ENCODE results near the gene KDM2B.
"Not testable (repeated sequence)": the region's sequence is repeated elsewhere in the genome, so short reads cannot be mapped to it uniquely, and the experiment has no call there.

The KDM2B gene

DNA sequence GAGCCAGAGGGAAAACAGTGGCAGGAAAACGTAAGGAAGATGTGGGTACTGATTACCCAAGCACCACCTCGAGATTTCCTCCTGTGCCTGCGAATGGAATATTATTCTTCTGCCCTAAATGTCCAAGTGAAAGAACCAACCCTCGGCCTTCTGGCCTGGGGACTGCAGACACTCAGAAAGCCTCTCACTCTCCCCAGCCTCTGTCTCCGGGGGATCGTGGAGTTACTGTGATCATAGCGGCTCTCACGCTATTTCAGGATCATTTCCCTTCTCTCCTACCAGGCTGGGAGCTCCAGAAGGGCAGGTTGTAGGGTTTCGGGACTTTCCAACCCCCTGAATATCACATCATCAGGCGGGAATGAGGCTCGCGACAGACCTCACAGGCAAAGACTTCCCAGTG lies 68.9 kb downstream of the KDM2B start:
- no peak overlapping the region for H3K27ac Mint-ChIP-seq
- H3K27me3 Mint-ChIP-seq, result no peaks in the 10 kb centered on the region
- peaks cover 4% of the 10 kb centered on the region for H3K36me3 Mint-ChIP-seq
- peaks cover 10% of the 10 kb centered on the region for H3K4me1 Mint-ChIP-seq
- no peaks in the 10 kb centered on the region for H3K9me3 Mint-ChIP-seq
- H3K4me3 Mint-ChIP-seq, result no peak overlapping the region

DNA sequence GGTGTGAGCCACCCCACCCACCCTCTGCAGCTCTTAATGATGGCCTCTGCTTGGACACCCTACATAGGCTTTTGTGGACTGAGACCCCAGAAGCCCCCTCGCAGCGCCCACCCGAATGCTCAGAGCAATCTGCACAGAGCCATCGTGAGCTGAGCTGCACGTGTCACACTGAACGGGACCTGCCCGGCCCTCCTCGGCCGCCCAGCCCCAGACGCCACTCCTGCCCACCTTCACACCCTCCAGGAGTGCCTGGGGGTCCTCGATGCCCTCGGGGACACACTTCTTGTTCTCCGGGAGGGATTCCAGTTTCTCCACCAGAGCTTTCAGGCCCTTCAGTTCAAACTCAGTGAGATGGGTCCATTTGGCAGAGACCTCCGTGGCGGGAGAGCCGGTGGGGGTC lies 71.5 kb downstream of the KDM2B start:
- H3K27me3 Mint-ChIP-seq, result no peaks in the 10 kb centered on the region
- H3K4me3 Mint-ChIP-seq, result no peak overlapping the region
- H3K27ac Mint-ChIP-seq, result no peak overlapping the region
- H3K36me3 Mint-ChIP-seq, result peaks cover 6% of the 10 kb centered on the region
- H3K4me1 Mint-ChIP-seq, result peaks cover 5% of the 10 kb centered on the region
- H3K9me3 Mint-ChIP-seq, result no peaks in the 10 kb centered on the region

DNA sequence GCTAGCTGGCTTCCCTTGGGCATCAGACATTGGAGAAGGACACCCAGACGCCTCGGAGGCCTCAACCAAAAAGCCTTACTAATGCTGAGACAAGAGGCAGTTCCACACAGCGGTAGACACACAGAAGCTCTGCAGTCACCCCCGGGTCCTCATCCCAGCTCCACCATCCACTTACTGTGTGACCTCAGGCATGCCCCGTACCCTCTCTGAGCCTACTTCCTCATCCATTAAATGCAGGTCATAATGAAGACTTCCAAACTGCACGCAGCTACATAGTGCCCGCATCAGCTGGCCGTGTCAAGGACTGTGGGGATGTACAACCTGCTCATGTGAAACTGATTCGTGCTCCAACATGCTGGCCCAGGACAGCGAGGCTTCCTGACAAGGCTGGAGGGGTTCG lies 72.3 kb downstream of the KDM2B start:
- Mint-ChIP-seq H3K4me3 (no peak overlapping the region), H3K27me3 (no peaks in the 10 kb centered on the region), H3K27ac (no peak overlapping the region), H3K9me3 (no peaks in the 10 kb centered on the region), H3K4me1 (peaks cover 2% of the 10 kb centered on the region), H3K36me3 (peaks cover 6% of the 10 kb centered on the region)

DNA sequence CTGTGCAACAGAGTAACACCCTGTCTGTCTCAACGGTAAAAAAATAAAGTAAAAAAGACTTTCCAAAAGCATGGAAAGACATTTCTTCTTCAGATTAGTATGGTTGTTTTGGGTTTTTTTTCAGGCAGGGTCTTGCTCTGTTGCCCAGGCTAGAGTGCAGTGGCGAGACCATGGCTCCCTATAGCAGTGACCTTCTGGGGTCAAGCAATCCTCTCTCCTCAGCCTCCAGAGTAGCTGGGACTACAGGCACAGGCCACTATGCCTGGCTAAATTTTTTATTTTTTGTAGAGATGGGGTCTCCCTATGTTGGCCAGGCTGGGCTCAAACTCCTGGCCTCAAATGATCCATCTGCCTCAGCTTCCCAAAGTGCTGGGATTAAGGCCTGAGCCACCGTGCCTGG lies 72.8 kb downstream of the KDM2B start:
- H3K36me3 Mint-ChIP-seq, result peaks cover 4% of the 10 kb centered on the region
- H3K27ac Mint-ChIP-seq, result no peak overlapping the region
- H3K27me3 Mint-ChIP-seq, result no peaks in the 10 kb centered on the region
- peaks cover 7% of the 10 kb centered on the region for H3K4me1 Mint-ChIP-seq
- H3K4me3 Mint-ChIP-seq, result no peak overlapping the region
- H3K9me3 Mint-ChIP-seq, result no peaks in the 10 kb centered on the region

DNA sequence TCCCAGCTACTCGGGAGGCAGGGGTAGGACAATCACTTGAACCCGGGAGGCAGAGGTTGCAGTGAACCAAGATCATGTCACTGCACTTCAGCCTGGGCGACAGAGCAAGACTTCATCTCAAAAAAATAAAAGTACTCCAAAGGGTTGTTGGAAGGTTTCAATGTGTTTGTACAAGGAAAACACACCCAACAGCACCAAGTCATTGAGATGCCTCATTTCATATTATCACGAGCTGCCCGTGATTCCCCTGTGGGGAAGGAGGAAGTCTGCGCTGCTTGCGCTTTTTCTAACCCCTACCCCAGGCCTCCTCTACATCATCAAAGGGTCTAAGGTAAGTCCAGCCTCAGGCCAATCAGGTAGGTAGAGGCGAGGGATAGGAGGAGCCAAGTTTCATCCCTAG lies 73.6 kb downstream of the KDM2B start:
- Mint-ChIP-seq H3K27ac (no peak overlapping the region), H3K27me3 (no peaks in the 10 kb centered on the region), H3K36me3 (peaks cover 4% of the 10 kb centered on the region), H3K4me3 (no peak overlapping the region), H3K9me3 (no peaks in the 10 kb centered on the region), H3K4me1 (peaks cover 8% of the 10 kb centered on the region)

DNA sequence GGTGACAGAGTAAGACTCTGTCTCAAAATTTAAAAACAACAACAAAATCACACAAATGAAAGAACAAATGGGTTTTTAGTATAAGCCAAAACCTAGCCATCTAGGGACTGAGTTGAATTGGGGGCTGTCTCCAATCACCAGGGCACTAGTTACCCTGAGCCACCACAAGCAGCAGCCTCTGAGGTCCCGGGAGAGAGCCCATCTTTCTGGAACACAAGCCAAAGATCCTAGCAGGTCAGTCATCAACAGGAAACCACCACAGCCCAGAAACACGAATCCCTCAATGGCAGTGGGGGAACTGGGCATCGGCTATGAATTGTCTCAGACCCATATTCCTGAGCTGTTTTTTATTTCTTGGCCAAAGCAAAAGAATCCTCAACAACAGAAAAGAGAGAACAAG lies 75.3 kb downstream of the KDM2B start:
- Mint-ChIP-seq H3K27ac (peak overlapping the region; percentile 74), H3K36me3 (peaks cover 4% of the 10 kb centered on the region), H3K4me1 (peaks cover 8% of the 10 kb centered on the region)

DNA sequence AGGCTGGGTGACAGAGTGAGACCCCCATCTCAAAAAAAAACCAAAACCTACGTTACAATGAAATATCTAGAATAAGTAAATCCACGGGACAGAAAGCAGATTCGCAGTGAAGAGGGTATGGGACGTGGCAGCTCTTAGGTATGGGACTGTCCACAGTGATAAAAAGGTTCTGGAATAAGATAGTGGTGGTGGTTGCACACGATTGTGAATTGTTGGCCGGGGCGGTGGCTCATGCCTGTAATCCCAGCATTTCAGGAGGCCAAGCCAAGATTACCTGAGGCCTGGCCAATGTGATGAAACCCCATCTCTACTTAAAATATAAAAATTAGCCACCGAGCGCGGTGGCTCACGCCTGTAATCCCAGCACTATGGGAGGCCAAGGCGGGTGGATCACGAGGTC lies 76.3 kb downstream of the KDM2B start:
- no peak overlapping the region for H3K4me3 Mint-ChIP-seq
- H3K27ac Mint-ChIP-seq, result peak overlapping the region; percentile 67
- peaks cover 2% of the 10 kb centered on the region for H3K36me3 Mint-ChIP-seq
- no peaks in the 10 kb centered on the region for H3K27me3 Mint-ChIP-seq
- peaks cover 8% of the 10 kb centered on the region for H3K4me1 Mint-ChIP-seq
- H3K9me3 Mint-ChIP-seq, result no peaks in the 10 kb centered on the region

More for the DNA sequence above, 75.3 kb downstream of the KDM2B start:
- Mint-ChIP-seq H3K27me3 (no peaks in the 10 kb centered on the region), H3K4me3 (no peak overlapping the region), H3K9me3 (no peaks in the 10 kb centered on the region)

DNA sequence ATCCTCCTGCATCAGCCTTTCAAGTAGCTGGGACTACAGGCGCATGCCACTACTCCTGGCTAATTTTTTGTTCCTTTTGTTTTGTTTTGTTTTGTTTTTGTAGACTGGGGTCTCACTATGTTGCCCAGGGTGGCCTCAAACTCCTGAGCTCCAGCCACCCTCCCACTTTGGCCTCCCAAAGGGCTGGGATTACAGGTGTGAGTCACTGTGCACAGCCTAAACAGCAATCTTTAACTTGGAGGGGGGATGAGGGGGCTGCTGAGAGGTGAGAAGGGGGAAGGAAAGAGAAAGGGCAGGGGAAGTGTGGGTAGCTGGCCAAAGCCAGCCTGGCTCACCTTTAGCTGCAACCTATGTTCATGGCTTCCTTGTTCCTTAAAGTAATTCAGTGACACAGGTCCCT lies 77.4 kb downstream of the KDM2B start:
- Mint-ChIP-seq H3K4me1 (peaks cover 8% of the 10 kb centered on the region), H3K27me3 (no peaks in the 10 kb centered on the region), H3K27ac (no peak overlapping the region), H3K36me3 (peaks cover 2% of the 10 kb centered on the region), H3K9me3 (no peaks in the 10 kb centered on the region), H3K4me3 (no peak overlapping the region)

DNA sequence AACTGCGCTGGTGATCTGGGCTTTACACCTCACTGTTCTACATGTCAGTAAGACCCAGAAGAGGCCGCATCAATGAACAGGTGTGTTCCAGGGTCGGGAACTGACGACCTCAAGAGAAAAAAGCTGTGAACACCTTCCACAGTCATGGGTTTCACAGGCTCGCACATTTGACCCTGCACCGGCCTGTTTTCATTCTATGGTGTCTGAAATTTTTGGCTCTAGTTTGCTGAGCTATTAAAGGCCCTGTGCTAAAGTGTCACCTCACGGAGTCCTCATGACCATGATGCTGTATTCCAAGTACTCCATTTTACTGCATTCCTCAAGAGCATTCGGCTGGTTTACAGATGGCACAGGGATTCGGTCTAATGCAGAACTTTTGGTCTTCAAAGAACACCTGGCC lies 78.9 kb downstream of the KDM2B start:
- Mint-ChIP-seq H3K36me3 (peaks cover 2% of the 10 kb centered on the region), H3K4me3 (no peak overlapping the region), H3K27me3 (no peaks in the 10 kb centered on the region), H3K9me3 (no peaks in the 10 kb centered on the region), H3K4me1 (peaks cover 9% of the 10 kb centered on the region), H3K27ac (no peak overlapping the region)

DNA sequence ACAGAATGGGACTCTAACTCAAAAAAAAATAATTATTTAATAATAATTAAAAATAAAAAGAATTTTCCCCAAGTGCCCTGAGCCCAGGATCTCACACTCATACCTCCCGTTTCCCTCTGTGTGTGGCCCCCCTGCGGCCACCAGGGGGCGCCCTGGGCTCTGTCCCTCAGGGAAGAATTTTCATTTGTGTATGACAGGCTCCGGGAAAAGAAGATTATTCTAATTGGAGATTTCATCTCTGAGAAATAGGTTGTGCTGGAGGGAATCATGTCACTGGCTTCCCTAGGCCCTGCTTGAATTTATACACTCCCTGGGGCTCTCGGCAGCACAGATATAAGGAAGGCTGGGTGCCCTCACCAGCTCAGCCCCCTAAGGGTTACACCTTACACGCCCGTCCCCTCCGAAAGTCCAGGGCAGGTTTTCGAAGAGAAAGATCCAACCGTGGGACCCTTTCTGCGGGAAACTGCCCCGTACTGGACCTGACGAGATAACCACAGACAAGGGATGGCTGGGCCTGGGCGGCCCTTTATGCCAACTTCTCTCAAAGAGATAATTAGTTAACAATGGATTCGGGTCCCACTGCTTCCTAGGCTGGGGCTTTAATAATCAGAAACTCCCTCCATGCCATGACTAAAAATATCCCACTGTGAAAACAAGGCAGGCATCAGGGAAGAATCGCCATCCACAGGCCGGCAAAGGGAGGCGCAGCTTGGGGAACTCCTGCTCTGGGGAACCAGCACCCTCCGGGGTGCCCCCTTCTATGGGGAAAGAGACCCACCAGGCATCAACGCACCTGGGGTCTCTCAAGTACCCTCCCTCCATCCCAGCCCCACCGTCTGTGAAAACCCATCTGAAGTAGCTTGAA lies 80.7 kb downstream of the KDM2B start:
- H3K27ac Mint-ChIP-seq, result peak overlapping the region; percentile 35

DNA sequence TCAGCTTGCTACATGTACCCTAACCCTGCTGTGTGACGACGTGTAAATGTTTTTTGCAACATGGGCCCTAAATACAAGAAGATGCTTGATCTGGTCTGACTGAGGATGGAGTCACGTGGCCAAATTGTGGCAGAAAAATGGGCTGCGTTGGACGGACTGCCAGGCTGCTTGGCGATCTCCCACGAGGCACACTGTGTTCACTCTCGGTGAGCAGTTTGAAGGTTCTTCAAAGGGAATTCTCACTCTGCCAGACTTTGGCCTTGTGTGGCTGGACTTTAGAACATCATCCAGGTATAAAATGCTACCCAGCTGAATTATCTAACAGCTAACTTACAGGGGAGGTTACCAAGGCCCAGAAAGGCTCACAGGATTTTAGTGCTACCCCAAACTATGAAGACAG lies 85.1 kb downstream of the KDM2B start:
- Mint-ChIP-seq H3K36me3 (no peaks in the 10 kb centered on the region), H3K27ac (no peak overlapping the region), H3K27me3 (no peaks in the 10 kb centered on the region), H3K9me3 (no peaks in the 10 kb centered on the region), H3K4me1 (peaks cover 18% of the 10 kb centered on the region), H3K4me3 (no peak overlapping the region)

More for the DNA sequence above, 80.7 kb downstream of the KDM2B start:
- Mint-ChIP-seq H3K4me3 (no peak overlapping the region), H3K4me1 (peaks cover 11% of the 10 kb centered on the region), H3K36me3 (no peaks in the 10 kb centered on the region), H3K9me3 (no peaks in the 10 kb centered on the region), H3K27me3 (no peaks in the 10 kb centered on the region)

DNA sequence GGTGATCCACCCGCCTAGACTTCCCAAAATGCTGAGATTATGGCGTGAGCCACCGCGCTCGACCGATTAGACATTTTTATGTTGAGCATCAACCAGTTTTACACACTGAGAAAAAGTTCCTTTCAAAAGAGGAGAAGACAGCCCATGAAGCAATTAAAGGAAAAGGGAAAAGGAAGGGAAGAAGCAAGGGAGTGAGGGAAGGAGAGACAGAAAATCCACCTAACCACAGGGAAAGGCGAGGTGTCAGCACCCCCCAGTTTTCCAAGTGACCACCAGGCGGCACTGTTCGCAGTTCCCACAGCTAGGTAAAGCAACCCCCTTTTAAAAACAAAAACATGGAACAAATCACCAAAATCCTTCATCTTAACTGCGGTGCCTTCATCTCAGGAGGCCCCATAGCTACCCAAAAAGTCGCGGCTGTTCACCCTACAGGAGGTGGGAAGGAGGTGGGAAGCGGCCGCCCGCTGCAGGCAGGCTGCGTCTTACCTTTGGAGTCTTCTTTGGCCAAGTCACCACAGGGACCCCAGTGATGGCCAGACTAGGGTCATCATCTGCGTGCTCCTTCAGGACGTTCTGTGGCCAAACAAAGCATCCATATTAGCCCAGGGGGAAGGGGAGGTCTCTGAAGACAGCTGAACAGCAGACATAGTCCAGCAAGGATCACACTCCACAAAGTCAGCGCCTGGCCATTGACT lies 86.6 kb downstream of the KDM2B start:
- H3K4me1 Mint-ChIP-seq, result peaks cover 21% of the 10 kb centered on the region
- H3K27ac Mint-ChIP-seq, result peak overlapping the region; percentile 19
- H3K9me3 Mint-ChIP-seq, result no peaks in the 10 kb centered on the region
- no peaks in the 10 kb centered on the region for H3K36me3 Mint-ChIP-seq
- H3K4me3 Mint-ChIP-seq, result no peak overlapping the region
- no peaks in the 10 kb centered on the region for H3K27me3 Mint-ChIP-seq

DNA sequence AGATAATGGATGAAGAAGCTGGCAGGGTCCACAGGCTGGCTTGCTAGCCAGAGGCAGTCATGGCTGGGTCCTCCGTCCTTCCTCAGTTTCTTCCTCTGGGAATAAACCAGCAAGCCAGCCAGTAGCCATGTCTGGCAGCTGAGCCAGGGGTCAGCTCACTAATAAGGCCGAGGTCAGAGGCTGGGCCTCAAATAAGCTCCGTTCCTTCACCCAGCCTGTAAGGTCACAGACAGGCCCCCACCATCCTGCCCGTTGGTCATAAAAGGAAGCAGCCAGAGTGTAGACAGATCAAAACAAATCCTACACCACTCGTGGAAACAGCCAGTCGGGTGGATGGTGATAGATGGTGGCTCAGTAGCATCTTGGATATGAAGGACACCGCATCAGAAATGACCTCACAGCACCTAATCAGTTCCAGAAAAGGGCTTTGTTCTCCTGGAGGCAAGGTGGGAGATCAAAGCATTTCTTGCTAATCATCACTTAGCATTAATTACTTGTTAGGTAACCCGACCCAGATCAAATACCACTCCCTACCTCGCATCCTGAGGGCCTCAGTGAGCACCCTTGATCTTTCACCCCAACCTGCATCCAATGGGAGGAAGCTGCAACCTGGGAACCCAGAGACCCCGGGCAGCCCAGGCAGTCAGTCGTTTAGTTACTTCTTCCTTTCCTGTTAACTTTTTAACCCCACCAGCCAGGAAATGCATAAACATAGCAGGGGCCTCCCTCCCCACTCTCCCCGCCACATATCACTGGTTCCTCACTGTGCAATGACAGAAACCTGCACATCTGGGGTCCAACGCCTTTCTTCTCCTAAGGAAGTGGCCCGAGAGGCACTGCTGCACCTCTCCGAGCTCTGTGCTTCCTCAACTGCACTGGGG lies 90.2 kb downstream of the KDM2B start:
- no peak overlapping the region for H3K4me3 Mint-ChIP-seq
- no peaks in the 10 kb centered on the region for H3K36me3 Mint-ChIP-seq
- no peak overlapping the region for H3K27ac Mint-ChIP-seq
- H3K27me3 Mint-ChIP-seq, result no peaks in the 10 kb centered on the region
- H3K4me1 Mint-ChIP-seq, result peaks cover 18% of the 10 kb centered on the region
- H3K9me3 Mint-ChIP-seq, result no peaks in the 10 kb centered on the region

DNA sequence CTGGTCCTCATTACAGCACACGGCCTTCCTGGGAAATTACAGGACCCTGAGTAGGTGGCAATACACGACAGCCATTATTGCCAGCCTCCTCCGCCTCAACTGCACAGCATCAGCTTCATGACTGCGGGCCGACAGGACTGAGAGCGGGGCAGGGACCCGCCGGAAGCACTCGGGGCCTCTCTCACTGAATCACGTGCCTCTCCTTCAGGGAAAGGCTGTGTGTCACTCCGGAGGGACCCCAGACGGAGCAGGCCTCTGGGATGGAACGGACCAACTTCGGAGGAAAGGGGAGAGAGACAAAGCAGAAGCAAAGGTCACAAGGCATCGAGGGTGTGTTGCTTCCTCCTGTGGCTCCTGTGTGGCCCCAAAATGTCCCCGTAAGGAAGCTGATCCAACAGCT lies 90.9 kb downstream of the KDM2B start:
- Mint-ChIP-seq H3K4me3 (no peak overlapping the region), H3K27me3 (no peaks in the 10 kb centered on the region), H3K4me1 (peaks cover 18% of the 10 kb centered on the region), H3K9me3 (no peaks in the 10 kb centered on the region), H3K36me3 (no peaks in the 10 kb centered on the region), H3K27ac (no peak overlapping the region)

DNA sequence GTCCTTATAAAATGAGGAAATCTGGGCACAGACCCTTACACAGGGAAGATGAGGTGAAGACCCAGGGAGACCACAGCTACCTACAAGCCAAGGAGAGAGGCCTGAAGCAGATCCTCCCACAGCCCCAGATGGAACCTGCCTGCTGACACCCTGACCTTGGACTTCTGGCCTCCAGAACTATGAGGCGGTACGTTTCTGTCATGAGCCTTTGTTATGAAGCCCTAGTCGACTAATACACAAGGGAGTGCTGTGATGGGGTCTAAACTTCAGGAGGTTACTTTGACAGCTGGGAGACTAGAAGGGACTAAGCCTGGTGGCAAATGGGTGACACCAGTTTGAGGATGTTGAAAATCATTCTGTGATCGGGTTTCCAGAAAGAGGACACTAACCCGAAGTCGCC lies 95.9 kb downstream of the KDM2B start:
- no peaks in the 10 kb centered on the region for H3K4me1 Mint-ChIP-seq
- peaks cover 2% of the 10 kb centered on the region for H3K36me3 Mint-ChIP-seq
- H3K27ac Mint-ChIP-seq, result no peak overlapping the region
- H3K27me3 Mint-ChIP-seq, result no peaks in the 10 kb centered on the region
- H3K4me3 Mint-ChIP-seq, result no peak overlapping the region
- no peaks in the 10 kb centered on the region for H3K9me3 Mint-ChIP-seq

DNA sequence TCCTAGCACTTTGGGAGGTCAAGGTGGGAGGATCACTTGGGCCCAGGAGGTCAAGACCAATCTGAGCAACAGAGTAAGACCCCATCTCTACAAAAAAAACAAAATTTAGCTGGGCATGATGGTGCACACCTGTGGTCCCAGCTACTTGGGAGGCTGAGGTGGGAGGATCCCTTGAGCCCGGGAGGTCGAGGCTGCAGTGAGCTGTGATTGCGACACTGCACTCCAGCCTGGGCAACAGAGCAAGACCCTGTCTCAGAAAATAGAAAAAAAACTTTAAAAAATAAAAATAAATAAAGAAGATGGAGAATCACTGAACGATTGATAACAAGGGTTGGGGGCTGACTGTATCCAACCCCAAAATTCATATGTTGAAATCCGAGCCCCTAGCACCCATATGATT lies 96.3 kb downstream of the KDM2B start:
- not testable (repeated sequence) for H3K36me3 Mint-ChIP-seq, H3K27me3 Mint-ChIP-seq, H3K9me3 Mint-ChIP-seq, H3K4me3 Mint-ChIP-seq, H3K27ac Mint-ChIP-seq, H3K4me1 Mint-ChIP-seq

Data from activated naive CD4-positive, alpha-beta T cell treated with anti-CD3 and anti-CD28 coated beads, Interleukin-2, amount 50 U/mL, for 24 hours (primary cell).